Spinal cord (tissue), 10 donors: ENCODE results near the gene RASGRP1. TPM values are rescaled to one million over a fixed set of nuclear protein-coding genes. Genes with fewer than 3 reads are reported as not detected.

Experiments used
- DNase-seq, 6 donors: peaks; one replicate each; pipeline versions ENCODE4 v3.0.0 to v3.0.0-alpha.2; 2013 to 2015; ENCODE audit warnings: low spot score in 6 of 6, low read depth in 4 of 6
- H3K27ac ChIP-seq: one replicate; pipeline ENCODE4 v1.5.1; 2013; ENCODE audit warnings: low read depth, low read length, control low read depth
- H3K27me3 ChIP-seq: one replicate; pipeline ENCODE4 v1.6.1; 2013; ENCODE audit warnings: low read length; ENCODE audit not compliant: control insufficient read depth, insufficient read depth
- H3K36me3 ChIP-seq: one replicate; pipeline ENCODE4 v1.6.1; 2013; ENCODE audit warnings: low read length; ENCODE audit not compliant: control insufficient read depth, insufficient read depth
- H3K4me1 ChIP-seq: one replicate; pipeline ENCODE4 v1.6.1; 2013; ENCODE audit warnings: low read length; ENCODE audit not compliant: control insufficient read depth, insufficient read depth
- H3K4me3 ChIP-seq: one replicate; pipeline ENCODE4 v1.5.1; 2013; ENCODE audit warnings: low read depth, low read length, control low read depth
- H3K9me3 ChIP-seq: one replicate; pipeline ENCODE4 v1.6.1; 2013; ENCODE audit warnings: low read length; ENCODE audit not compliant: control insufficient read depth, insufficient read depth
- WGBS: methylation state at CpG from one replicate; pipeline ENCODE4 v1.1.5; 2013; ENCODE audit warnings: missing lambda C conversion rate; ENCODE audit not compliant: insufficient coverage; 5-methylcytosine and 5-hydroxymethylcytosine counted together
- polyA plus RNA-seq, 2 donors: library from polyadenylated mRNA; unstranded; fragments of 120-200 nt; gene quantifications; one replicate each; pipeline ENCODE4 v1.2.1, GENCODE V29; 2013; ENCODE audit not compliant: insufficient read length in 2 of 2
- total RNA-seq, 2 donors: library from RNA; depleted of rRNA in 1 of 2; stranded (reverse); fragments of 120-200 nt in 1 of 2; fragments of >200 nt in 1 of 2; gene quantifications; one replicate each; pipeline versions ENCODE4 v1.2.3 to v1.2.4, GENCODE V29; 2013 to 2014
- donor health status: healthy.

RASGRP1 gene
- total and polyA plus RNA-seq, 4 donors: 3.3 to 6.0 (median 4.2) TPM

DNA sequence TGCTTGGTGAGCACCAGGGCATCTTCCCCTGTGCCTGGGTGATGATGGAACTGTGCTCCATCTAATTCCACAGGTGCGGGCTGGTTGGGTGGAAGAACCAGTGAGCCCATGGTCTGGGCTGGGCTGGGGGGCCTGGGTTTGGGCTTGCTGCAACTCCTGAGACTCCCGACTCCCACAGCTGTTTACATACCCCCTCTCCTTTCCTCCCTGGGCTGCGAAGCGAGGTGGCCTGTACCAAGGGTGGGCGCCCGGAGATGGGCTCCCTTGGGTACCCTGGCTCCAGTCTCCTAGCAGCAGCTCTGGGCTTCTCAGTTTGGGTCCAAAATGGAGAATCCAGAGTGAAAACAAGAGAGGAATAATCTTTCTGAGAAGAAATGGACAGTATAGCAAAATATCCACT is 105.1 kb downstream of the RASGRP1 start:
- peaks cover 2% of the 10 kb centered on the region for H3K36me3 ChIP-seq
- no peaks in the 10 kb centered on the region for H3K9me3 ChIP-seq
- DNase-seq: no peak
- peaks cover 3% of the 10 kb centered on the region for H3K4me1 ChIP-seq
- no peaks in the 10 kb centered on the region for H3K27me3 ChIP-seq
- no peak overlapping the region for H3K4me3 ChIP-seq
- H3K27ac ChIP-seq: no peak overlapping the region
- WGBS: 100% methylated on average over 1 of the region's 6 CpGs

DNA sequence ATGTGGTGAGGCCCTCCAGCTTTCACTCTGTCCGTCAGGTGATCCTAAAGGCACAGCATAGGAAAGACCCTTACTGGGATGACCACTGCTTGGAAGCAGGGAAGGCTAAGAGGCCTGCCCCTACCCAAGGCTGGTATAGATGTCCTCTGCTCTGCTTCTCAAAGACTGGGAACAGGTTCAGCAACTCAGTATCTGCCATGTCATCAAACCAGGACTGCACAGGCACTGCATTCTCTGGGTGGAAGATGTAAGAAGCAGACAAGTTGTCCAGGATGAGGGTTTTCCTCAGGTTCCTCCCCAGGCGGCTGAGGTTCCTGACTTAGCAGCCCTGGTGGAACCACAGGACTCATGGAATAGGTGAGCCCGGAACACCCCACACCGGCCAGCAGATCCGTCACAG is 106.0 kb downstream of the RASGRP1 start:
- 85% methylated on average over 5 of the region's 5 CpGs for WGBS
- H3K36me3 ChIP-seq: peaks cover 2% of the 10 kb centered on the region

DNA sequence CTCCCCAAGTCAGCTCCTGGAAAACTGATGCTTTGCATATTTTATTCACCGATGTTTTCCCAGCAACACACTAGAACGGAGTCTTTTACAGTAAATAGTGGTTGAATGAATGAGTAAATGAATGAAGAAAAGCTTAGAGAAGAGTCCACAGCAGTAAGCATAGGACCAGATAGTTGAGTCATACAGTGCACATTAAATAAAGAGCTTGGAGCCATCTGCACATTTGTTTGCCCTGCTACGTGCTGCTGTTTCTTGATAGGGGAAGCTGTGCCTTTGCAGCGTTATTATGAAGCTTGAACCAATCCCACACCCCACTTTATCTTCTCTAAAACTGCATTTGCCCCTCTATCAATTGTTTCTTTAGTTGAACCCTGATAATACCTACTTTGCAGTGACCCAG is 109.5 kb downstream of the RASGRP1 start:
- DNase-seq: peak in 3 of 6 donors; percentile 5 to 25 (median 16)
- Histone ChIP-seq H3K9me3 (no peaks in the 10 kb centered on the region), H3K36me3 (peaks cover 2% of the 10 kb centered on the region), H3K4me1 (peaks cover 3% of the 10 kb centered on the region), H3K27me3 (no peaks in the 10 kb centered on the region), H3K4me3 (peak overlapping the region; percentile 63), H3K27ac (peak overlapping the region; percentile 96)
- no CpG with 5 or more reads among the region's 4 CpGs for WGBS

More for the DNA sequence above, 106.0 kb downstream of the RASGRP1 start:
- H3K4me1 ChIP-seq: peaks cover 3% of the 10 kb centered on the region
- H3K27me3 ChIP-seq: no peaks in the 10 kb centered on the region
- no peak overlapping the region for H3K4me3 ChIP-seq
- no peaks in the 10 kb centered on the region for H3K9me3 ChIP-seq
- H3K27ac ChIP-seq: no peak overlapping the region
- no peak for DNase-seq

DNA sequence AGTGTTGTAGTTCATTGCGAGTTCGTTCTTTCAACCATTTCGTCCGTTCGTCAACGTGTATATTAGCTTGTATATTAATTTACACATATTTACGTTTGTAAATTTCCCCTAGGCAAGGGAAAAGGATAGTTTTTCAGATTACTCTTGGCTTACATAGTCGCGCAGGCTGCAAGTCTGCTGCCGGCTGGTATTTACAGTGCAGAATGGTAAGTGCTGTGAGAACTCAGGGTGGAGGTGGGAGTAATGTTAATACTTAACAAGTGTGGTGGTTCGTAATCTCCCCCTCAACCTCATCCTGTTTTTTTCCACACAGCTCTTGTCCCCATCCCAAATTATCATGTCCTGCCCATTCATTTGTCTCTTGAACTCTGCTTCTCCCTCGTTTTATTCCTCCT is 109.9 kb downstream of the RASGRP1 start:
- no CpG with 5 or more reads among the region's 12 CpGs for WGBS
- Histone ChIP-seq H3K4me3 (peak overlapping the region; percentile 63), H3K4me1 (peaks cover 3% of the 10 kb centered on the region), H3K36me3 (peaks cover 2% of the 10 kb centered on the region), H3K27ac (peak overlapping the region; percentile 96), H3K9me3 (no peaks in the 10 kb centered on the region), H3K27me3 (no peaks in the 10 kb centered on the region)
- DNase-seq: no peak

DNA sequence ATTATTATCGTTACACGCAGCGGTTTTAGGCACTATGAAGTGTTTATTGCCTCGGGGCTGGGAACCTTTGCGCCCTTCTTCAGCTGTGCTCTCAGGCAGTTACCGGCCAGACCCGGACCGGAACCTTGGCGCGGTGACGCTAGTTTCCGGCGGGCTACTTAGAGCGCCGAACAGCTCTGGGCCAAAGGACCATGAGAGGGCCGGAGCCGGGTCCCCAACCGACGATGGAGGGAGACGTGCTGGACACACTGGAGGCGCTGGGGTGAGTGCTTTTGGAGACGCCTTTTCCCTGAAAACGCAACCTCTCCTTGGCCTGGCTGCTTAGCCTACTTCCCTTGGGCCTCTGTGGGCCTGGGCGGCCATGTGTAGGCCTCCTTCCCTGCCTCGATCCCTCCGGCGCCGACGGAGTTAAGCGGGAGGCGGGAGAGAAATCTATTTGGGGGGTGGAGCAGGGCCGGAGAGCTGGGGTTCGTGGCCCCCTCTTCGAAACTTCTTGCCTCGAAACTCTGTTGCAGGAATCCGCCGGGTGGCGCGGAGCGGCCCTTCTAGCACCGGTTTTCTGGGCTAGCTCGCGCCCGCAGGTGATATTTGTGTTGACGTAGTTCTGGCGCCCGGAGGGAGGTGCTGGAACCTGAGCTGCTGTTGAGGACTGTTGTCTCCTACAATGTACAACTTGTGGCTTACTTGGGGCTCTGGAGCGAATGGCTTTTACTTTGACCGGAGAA is 110.5 kb downstream of the RASGRP1 start, which contains the start of gene FAM98B:
TSS of gene FAM98B (plus strand) at position 157 of the 725 bp plus-strand sequence. CDS start at position 192, 35 bp downstream.
- Histone ChIP-seq H3K27me3 (no peaks in the 10 kb centered on the region), H3K27ac (peak within 1 kb of the TSS; percentile 96), H3K4me3 (peak within 1 kb of the TSS; percentile 63), H3K4me1 (no peaks in the 10 kb centered on the region), H3K36me3 (no peaks in the 10 kb centered on the region), H3K9me3 (no peaks in the 10 kb centered on the region)
- 0% methylated on average over 47 of the region's 49 CpGs for WGBS
- DNase-seq: peak; percentile 89 to 97 (median 93)

DNA sequence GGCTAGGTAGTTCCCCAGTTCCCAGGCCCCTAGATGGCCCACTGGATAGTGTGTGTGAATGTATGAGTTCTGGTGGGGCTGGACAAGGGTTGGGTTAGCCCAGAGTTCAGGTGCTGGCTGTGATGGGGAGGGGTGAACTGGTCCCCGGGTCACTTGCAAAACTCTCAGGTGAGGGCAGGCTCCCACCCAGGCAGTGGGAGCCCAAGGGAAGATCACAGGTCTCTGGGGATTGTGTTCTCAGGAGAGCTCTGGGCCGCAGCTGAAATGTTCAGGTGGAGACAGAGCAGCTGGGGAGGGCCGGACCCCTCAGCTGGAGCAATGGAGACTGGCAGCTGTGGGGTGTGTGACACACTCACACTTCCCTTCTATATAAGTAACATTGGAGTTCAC is 123.5 kb downstream of the RASGRP1 start:
- H3K27me3 ChIP-seq: no peaks in the 10 kb centered on the region
- WGBS: 83% methylated on average over 1 of the region's 3 CpGs
- H3K4me3 ChIP-seq: no peak overlapping the region
- no peak overlapping the region for H3K27ac ChIP-seq
- no peaks in the 10 kb centered on the region for H3K9me3 ChIP-seq
- peaks cover 4% of the 10 kb centered on the region for H3K4me1 ChIP-seq
- H3K36me3 ChIP-seq: no peaks in the 10 kb centered on the region
- no peak for DNase-seq

DNA sequence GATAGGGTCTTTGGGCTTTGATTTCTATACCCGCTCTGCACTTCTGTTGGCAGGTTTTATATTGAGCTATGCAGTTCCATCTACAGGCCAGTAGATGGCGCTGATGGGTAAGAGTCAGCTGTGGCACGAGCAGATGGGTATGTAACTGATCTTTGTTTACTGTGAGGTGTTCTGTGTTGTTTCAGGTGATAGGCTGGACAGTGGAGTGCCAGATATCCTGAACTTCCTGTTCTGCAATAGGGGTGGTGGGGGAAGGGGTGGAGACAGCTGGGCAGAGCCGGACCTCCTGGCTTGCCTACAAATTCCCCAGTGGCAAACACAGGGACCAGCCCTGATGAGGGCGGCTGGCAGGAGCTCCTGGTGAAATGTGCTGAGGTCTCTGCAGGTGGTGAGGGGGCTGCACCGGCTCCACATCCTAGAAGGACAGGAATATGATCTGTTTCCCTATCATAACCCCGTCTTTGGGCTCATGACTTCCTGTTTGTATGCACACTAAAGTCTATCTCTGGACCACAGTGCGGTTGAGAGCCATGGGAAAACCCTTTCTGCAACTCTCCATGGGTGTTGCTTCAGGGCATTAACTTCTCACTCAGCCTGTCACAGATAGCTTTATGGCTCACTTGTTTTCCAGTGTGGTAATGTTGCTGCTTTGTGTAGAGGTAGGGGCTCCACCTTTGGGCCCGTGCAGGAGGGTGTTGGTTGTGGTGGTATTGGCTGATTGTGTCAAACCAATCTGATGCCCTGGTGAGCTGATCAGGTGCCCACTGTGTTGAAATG is 124.1 kb downstream of the RASGRP1 start:
- no peaks in the 10 kb centered on the region for H3K36me3 ChIP-seq
- 31% methylated on average over 5 of the region's 9 CpGs for WGBS
- peak in 4 of 6 donors; percentile 22 to 75 (median 52) for DNase-seq
- H3K9me3 ChIP-seq: no peaks in the 10 kb centered on the region
- no peaks in the 10 kb centered on the region for H3K27me3 ChIP-seq
- no peak overlapping the region for H3K27ac ChIP-seq
- H3K4me1 ChIP-seq: peaks cover 4% of the 10 kb centered on the region
- H3K4me3 ChIP-seq: no peak overlapping the region

Other genes starting within 250 kb of the RASGRP1 start
- gene FAM98B, start 110.7 kb downstream of the RASGRP1 start, total RNA-seq: 10 to 100 TPM in 1 of 2 donors, 1 to 10 TPM in 1; 7.4 to 60.1 TPM
- gene FAM98B, start 110.7 kb downstream of the RASGRP1 start, polyA plus RNA-seq: 10 to 100 TPM; 36.7 to 61.9 TPM